Cardiac muscle cell (in vitro differentiated cells and primary cell): ENCODE results near the gene HEPN1. TPM values are rescaled to one million over a fixed set of nuclear protein-coding genes. Genes with fewer than 3 reads are reported as not detected.

Experiments
- DNase-seq, 2 donors: peaks; one replicate each; pipeline versions ENCODE4 v3.0.0 to v3.0.0-alpha.2; 2010 to 2017; ENCODE audit warnings: low read depth in 1 of 2, low spot score in 1 of 2
- H3K27ac ChIP-seq: fragments of 200-600 bp; sonication (generic); 2 replicates; pipeline ENCODE4 v1.5.1; 2016
- H3K27me3 ChIP-seq: fragments of 200-600 bp; sonication (generic); 2 replicates; pipeline ENCODE4 v1.6.0; 2016; ENCODE audit warnings: control low read depth
- H3K36me3 ChIP-seq: fragments of 200-600 bp; sonication (generic); 2 replicates; pipeline ENCODE4 v1.5.1; 2016; ENCODE audit warnings: control low read depth
- H3K4me1 ChIP-seq: fragments of 200-600 bp; sonication (generic); 2 replicates; pipeline ENCODE4 v1.8.1; 2017; ENCODE audit warnings: low read depth, mild to moderate bottlenecking, mixed run types
- H3K4me3 ChIP-seq: fragments of 200-600 bp; sonication (generic); 2 replicates; pipeline ENCODE4 v1.5.1; 2016; ENCODE audit warnings: mild to moderate bottlenecking
- H3K9me3 ChIP-seq: fragments of 200-600 bp; sonication (generic); 2 replicates; pipeline ENCODE4 v1.5.1; 2017; ENCODE audit warnings: low read depth, mild to moderate bottlenecking, control low read depth
- polyA plus RNA-seq: library from polyadenylated mRNA; unstranded; fragments of >200 nt; fragmentation: Nextera tagmentation; extraction: Ambion mirVana; gene quantifications from 2 replicates; pipeline ENCODE4 v1.2.1, GENCODE V29; 2016
- total RNA-seq: library from RNA; depleted of rRNA; stranded (reverse); fragments of >200 nt; gene quantifications from 2 replicates; pipeline ENCODE4 v1.2.3, GENCODE V29; 2016
- TF ChIP-seq, protein P1 (sequence below): IDR thresholded peaks from 2 replicates; pipeline ENCODE4 v1.5.1; 2012; ENCODE audit warnings: low read depth, mild to moderate bottlenecking, low read length

HEPN1 gene
- total RNA-seq: not detected in 2 replicates
- not detected in 2 replicates for polyA plus RNA-seq

DNA sequence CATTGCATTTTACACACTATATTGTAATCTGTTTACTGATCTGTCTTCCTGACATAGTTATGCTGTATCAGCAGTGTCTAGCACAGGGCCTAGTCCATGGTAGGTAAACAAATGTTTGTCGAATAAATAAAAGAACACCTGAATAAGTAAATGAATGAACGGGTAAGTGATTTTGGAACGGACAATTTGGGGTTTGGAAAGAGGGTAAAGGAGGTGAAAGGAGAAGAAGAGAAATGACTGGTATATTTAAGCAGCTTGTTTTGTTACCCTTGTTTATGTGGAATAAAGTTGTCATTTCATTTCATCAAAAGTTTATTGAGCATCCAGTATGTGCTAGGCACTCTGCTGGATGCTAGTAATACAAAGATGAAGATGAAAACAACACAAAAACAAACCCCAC lies at the start of gene HEPN1:
Gene HEPN1, plus strand, starts transcription at position 301 of the 400 bp plus-strand sequence.
- no peaks in the 10 kb centered on the region for H3K9me3 ChIP-seq
- no peak within 1 kb of the TSS for H3K4me3 ChIP-seq
- no peak for DNase-seq
- no peak within 1 kb of the TSS for H3K27ac ChIP-seq
- TF ChIP-seq, protein P1, sequence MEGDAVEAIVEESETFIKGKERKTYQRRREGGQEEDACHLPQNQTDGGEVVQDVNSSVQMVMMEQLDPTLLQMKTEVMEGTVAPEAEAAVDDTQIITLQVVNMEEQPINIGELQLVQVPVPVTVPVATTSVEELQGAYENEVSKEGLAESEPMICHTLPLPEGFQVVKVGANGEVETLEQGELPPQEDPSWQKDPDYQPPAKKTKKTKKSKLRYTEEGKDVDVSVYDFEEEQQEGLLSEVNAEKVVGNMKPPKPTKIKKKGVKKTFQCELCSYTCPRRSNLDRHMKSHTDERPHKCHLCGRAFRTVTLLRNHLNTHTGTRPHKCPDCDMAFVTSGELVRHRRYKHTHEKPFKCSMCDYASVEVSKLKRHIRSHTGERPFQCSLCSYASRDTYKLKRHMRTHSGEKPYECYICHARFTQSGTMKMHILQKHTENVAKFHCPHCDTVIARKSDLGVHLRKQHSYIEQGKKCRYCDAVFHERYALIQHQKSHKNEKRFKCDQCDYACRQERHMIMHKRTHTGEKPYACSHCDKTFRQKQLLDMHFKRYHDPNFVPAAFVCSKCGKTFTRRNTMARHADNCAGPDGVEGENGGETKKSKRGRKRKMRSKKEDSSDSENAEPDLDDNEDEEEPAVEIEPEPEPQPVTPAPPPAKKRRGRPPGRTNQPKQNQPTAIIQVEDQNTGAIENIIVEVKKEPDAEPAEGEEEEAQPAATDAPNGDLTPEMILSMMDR: no peak
- peaks cover 10% of the 10 kb centered on the region for H3K27me3 ChIP-seq
- no peaks in the 10 kb centered on the region for H3K4me1 ChIP-seq
- no peaks in the 10 kb centered on the region for H3K36me3 ChIP-seq

DNA sequence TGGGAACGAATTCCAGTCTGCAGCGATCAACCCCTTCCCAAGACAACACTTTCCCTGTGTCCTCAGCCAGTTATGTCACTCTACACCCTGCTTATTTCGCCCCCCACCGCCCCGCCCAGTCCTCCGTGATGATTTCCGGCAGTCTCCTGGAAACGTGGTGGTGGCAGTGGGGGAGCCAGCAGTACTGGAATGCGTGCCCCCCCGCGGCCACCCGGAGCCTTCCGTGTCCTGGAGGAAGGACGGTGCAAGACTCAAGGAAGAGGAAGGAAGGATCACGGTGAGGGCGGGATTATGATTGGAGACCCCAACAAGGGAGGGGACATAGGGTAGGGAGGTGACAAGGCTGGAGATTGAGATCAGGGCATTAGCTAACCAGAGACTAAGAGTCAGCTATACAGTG lies 49.7 kb upstream of the HEPN1 start:
- Histone ChIP-seq H3K4me1 (peaks cover 5% of the 10 kb centered on the region), H3K36me3 (no peaks in the 10 kb centered on the region), H3K9me3 (no peaks in the 10 kb centered on the region), H3K4me3 (no peak overlapping the region), H3K27ac (no peak overlapping the region), H3K27me3 (peaks cover 100% of the 10 kb centered on the region)
- TF ChIP-seq, protein P1: no peak
- no peak for DNase-seq

DNA sequence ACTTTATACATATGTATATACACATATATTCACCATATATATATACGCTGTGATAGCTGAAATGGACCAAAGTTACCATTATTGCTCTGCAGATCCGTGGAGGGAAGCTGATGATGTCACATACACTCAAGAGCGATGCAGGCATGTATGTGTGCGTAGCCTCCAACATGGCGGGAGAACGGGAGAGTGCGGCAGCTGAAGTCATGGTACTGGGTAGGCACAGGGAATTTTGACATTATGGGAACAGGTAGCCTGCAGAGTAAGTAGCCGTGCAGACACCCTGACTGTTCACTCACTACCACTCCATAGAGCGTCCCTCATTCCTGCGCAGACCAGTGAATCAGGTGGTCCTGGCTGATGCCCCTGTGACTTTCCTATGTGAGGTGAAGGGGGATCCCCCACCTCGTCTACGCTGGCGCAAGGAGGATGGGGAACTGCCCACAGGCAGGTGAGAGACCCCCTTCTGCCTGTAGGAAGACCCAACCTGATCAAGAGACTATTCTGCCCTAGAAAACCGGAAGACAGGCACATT lies 49.1 kb upstream of the HEPN1 start:
- Histone ChIP-seq H3K9me3 (no peaks in the 10 kb centered on the region), H3K27me3 (peaks cover 100% of the 10 kb centered on the region), H3K4me1 (peaks cover 5% of the 10 kb centered on the region), H3K36me3 (no peaks in the 10 kb centered on the region), H3K4me3 (no peak overlapping the region), H3K27ac (no peak overlapping the region)
- DNase-seq: no peak
- TF ChIP-seq, protein P1: no peak

DNA sequence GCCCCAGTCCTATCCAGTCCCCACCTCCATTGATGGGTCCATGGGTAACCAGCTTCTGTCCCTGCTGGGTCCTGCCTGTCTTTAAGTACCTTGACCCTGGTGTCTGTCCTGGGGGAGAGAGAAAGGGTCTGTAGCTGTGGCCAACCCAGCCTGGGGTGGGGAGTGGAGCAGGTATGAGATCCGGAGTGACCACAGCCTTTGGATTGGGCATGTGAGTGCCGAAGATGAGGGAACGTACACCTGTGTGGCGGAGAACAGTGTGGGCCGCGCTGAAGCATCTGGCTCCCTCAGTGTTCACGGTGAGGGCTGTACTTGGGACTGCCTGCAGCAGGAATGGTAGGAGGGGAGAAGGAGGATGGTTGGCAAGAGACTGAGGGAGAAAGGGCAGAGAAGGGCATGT lies 48.6 kb upstream of the HEPN1 start:
- H3K4me3 ChIP-seq: no peak overlapping the region
- no peak overlapping the region for H3K27ac ChIP-seq
- H3K27me3 ChIP-seq: peaks cover 100% of the 10 kb centered on the region
- no peak for DNase-seq
- H3K36me3 ChIP-seq: no peaks in the 10 kb centered on the region
- H3K9me3 ChIP-seq: no peaks in the 10 kb centered on the region
- TF ChIP-seq, protein P1: no peak
- H3K4me1 ChIP-seq: peaks cover 5% of the 10 kb centered on the region

DNA sequence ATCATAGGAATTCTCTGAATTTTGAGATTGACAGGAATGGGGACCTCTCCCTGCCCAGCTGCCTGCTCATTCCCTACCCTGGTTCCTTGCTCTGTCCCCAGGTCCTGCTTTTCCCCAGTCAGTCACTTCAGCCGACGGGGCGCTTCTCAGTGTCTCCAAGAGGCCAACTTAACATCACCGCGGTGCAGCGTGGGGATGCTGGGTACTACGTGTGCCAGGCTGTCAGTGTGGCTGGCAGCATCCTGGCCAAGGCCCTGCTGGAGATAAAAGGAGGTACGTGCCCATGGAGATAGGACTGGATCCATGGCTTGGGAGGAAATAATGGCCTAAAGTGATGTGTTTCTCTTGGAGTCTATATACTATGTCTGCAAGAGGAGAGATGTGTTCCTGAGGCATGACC lies 46.8 kb upstream of the HEPN1 start:
- Histone ChIP-seq H3K36me3 (no peaks in the 10 kb centered on the region), H3K9me3 (no peaks in the 10 kb centered on the region), H3K4me3 (no peak overlapping the region), H3K4me1 (no peaks in the 10 kb centered on the region), H3K27ac (no peak overlapping the region), H3K27me3 (peaks cover 87% of the 10 kb centered on the region)
- TF ChIP-seq, protein P1: no peak
- DNase-seq: no peak
